HG02678 (cell line): ENCODE data around the gene CDK14.

Source experiments
- ATAC-seq: cut with Tn5 transposase; IDR thresholded peaks from one replicate; pipeline ENCODE4 v1.9.1; 2021; ENCODE audit warnings: mild to moderate bottlenecking, moderate library complexity; ENCODE audit not compliant: unreplicated experiment

Gene CDK14

GRCh38 chr7:90835861-90836260 lies 239.7 kb downstream of the CDK14 start:
- no peak for ATAC-seq

GRCh38 chr7:90836937-90837336 lies 240.8 kb downstream of the CDK14 start:
- no peak for ATAC-seq

- ATAC-seq, result no peak
Observed at GRCh38 chr7:90838799-90839198, 242.7 kb downstream of the CDK14 start.

DNA sequence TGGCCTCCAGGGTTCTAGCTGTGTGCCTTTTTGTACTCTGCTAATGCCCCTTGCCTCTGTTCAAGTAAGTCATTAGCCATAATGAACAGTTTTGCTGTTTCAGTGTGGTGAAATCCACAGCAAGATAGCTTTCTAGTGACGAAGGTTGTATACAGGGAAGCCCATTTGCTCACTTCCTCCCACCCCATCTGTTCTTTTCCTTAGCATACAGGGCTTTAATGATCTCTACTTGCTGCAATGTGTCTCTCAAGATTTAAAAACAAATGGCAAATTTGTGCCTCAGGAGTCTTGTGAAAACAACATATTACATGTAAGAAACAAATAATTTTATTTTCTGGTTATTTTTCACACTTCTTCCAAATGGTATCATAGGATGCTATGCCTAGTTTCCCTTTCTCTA lies 243.2 kb downstream of the CDK14 start:
- ATAC-seq, result no peak

DNA sequence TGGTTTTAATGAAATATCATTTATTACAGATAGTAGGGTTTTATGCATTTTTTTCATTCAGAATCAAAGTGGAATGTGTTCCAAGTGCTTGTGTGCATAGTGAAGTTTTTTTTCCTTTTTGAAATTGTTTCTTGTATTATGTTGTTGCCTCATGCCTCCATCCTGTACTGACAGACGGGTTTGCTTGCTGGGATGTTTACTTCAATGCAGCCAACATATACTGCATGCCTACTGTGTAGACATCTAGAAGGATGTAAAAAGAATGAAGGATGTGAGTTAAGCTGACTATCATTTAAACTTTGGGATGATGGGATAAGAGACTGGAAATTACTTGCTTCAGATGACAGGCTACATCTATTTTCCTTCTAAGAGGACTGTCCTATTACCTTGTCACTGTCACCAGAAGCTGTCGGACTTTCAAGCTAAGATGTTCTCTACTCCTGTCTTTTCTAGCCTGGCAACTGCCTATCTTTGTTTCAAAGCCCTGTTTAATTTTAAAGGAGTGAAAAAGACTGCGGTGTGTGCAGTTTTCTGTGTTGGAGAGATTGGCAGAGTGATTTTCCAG lies 243.7 kb downstream of the CDK14 start:
- ATAC-seq, result no peak

DNA sequence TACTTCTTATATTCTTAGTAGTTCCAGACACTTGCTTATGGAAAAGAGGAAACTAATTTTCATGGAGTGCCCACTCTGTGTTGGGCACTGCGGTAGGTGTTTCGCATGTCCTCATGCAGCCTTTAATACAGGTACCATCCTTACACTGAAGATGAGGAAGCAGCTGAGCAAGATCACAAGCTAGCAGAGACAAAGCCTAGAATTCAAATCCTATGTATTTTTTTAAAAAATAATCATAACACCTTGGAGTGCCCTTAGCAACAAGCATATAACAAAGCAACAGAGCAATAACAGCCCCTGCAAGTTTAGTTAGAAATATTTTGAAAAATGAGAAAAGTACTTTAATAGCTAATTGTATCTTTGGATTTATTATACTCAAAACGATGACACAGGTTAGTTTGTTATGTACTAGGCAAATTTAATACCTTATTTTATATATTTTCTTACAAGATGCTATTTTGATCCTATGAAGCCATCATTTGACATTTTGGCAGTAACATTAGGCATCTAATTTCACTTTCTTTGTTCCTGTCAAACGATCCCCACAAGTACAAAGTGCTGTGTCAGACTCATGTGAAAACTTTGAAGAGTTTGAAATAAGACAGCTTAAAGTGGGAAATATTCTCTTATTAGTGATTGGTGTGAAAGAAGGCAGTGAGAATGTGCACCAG lies 245.8 kb downstream of the CDK14 start:
- no peak for ATAC-seq

DNA sequence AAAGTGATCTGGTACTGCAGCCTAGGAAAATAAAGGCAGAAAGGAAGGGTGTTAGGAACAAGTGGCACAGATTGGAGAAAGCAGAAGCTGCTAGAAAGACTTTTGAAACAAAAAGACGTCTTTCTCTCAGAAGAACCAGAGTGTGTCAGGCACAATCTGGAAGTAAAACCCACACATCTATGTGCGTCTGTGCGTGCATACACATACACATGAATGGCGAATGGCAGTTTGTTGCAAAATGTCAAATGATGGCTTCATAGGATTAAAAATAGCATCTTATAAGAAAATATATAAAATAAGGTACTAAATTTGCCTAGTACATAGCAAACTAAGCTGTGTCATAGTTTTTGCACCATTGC lies 246.3 kb downstream of the CDK14 start:
- no peak for ATAC-seq

DNA sequence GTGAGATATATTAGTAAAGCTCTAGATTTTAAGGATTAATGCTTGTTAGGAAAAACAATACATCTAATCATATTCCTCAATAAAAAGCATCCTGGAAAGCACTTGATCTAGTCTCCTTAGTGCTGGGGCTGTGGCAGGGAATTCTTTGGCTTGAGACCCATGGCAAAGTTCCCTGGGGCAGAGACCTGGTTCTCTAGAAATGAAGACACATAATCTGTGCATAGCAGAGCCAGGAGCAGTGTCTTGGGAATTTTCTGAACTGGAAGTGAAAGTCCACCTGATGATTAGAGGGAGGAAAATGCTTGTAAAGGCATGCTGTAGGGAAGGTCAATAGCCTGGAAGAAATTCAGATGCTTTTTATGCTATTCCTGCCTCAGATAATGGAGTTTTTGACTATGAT lies 247.4 kb downstream of the CDK14 start:
- no peak for ATAC-seq

DNA sequence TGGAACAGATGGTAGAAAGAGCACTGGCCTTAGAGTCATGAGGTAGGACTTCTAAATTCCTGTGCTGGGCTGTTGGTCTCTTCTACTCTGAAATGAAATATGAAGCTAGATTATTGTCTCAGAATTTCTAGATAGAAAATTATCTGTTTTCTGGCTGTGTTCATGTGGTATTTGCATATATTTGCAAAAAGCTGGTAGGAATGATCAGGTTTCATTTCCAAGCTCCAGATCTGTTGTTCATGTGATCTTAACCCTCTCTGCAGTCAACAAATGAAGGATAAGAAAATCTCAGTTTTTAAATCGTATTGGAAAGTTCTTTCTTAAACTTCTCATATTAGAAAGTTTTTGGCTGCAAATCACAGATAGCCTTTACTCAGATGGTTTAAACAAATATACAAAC lies 248.3 kb downstream of the CDK14 start:
- no peak for ATAC-seq

GRCh38 chr7:90846192-90846591 lies 250.1 kb downstream of the CDK14 start:
- ATAC-seq, result no peak

DNA sequence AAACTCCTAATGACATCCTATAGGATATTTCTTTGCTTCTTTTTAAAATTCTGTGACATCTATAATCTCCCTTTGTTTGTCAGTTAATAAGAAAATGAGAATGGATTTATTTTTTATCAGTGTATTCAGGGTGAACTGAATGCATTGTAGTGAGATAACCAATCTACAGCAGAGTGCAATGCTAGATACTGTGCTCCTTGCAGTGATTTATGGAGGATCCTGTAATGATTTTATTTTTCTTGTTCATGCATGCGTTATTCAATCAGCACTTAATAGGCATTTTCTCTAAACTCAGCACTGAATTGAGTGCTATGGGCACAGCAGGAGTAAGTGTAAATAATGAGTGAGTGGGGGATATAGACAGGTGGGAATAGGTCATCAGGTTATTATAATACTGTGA lies 253.9 kb downstream of the CDK14 start:
- no peak for ATAC-seq

DNA sequence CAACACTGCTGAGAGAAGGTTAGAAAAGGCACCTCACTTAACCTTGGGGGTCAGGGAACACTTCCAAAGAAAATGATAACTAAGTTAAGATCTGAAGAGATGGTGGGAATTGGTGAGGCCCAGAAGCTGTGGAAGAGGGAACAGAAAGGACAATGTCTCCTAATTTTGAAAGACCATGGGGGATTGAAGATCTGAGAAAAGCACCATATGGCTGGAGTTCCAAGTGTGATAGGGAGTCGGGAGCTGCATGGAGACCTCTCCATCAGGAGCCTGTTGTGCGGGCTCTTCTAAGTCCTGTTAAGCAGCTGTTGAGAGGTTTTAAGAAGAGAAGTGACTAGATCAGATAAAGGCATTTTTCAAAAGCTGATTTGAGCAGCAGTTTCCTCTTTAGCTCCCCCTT lies 254.3 kb downstream of the CDK14 start:
- no peak for ATAC-seq

DNA sequence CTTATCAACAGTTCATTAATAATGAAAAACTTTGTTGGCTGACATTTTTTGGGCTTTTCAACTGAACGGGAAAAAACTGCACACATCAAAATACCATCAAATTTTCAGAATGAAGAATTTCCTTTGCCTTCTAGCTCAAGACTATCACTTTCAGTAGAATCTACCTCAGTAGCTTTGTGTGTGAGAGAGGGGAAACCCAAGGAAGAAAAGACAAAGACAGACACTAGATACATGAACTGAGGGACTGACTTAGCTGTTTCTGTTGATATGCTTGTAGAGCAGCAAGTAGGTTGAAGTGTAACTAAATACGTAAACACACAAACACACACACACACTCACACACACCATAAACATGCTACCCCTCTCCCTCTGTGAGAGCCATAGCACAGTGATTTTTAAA lies 257.1 kb downstream of the CDK14 start:
- peak; percentile 56 for ATAC-seq

DNA sequence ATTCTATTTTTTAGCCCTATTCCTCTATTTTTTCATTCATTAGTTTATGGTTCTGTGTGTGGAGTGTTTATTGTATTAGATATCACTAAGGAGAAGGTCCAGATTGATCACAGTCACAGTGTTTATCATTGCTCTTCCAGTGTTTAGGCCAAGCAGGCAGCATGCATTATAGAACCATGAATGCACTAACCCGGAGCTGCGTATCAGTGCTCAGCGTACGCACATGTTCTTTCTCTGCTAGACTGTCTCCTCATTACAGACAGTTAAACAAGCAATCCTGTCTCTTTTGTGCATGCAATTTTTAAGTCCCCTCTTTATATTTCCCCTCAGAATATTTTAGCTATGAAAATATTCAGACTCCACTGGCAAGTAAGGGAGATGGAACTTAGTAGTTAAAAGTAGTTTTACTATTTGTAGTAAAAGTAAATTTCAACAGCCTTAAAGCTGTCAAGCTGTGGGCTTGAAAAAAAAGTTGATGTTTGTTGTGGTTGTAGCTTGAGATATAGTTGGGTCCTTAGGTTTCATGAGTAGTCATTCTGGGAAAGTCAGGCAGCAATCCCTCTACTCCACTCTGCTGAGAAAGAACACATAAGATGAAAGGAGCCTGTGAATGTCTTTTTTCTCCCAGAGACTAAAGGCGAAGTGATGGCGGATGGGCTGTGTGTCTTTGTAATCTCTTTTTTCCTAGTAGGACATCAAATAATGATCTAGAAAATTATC lies 260.4 kb downstream of the CDK14 start:
- no peak for ATAC-seq

- no peak for ATAC-seq
Observed at GRCh38 chr7:90857603-90858002, 261.5 kb downstream of the CDK14 start.

- no peak for ATAC-seq
Observed at GRCh38 chr7:90858546-90858945, 262.4 kb downstream of the CDK14 start.

- ATAC-seq, result no peak
Observed at GRCh38 chr7:90859521-90859920, 263.4 kb downstream of the CDK14 start.

- ATAC-seq, result no peak
Observed at GRCh38 chr7:90864088-90864487, 268.0 kb downstream of the CDK14 start.

GRCh38 chr7:90869335-90869734 lies 273.2 kb downstream of the CDK14 start:
- ATAC-seq, result no peak

DNA sequence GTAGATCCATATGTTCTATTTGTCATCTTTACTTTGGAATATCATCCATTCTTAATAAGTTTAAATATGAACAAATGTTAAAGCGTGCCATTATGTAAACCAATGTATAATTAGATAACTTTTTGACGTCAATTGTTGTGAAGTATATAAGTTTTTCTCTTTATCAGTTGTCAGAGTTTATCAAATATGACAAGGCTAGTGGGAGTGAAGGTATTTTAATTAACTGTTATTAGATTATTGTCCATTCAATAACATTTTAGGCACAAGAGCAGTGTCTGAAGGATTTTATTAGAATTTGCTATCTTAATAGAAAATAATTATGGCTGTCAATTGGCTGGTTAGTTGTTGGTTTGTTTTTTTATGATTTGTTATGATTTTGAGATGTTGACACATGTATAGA lies 280.6 kb downstream of the CDK14 start:
- no peak for ATAC-seq

- peak; percentile 82 for ATAC-seq
Observed at GRCh38 chr7:90877201-90877600, 281.1 kb downstream of the CDK14 start.

GRCh38 chr7:90879924-90880323 lies 283.8 kb downstream of the CDK14 start:
- no peak for ATAC-seq
